HG03045 (cell line): Measurements from ENCODE around the gene NDRG3.

Experiments used
- ATAC-seq: cut with Tn5 transposase; IDR thresholded peaks from one replicate; pipeline ENCODE4 v1.9.1; 2021; ENCODE audit warnings: mild to moderate bottlenecking, moderate library complexity; ENCODE audit not compliant: unreplicated experiment

NDRG3 gene

GRCh38 chr20:36761125-36761524 is 15.2 kb upstream of the NDRG3 start:
- ATAC-seq: no peak

DNA sequence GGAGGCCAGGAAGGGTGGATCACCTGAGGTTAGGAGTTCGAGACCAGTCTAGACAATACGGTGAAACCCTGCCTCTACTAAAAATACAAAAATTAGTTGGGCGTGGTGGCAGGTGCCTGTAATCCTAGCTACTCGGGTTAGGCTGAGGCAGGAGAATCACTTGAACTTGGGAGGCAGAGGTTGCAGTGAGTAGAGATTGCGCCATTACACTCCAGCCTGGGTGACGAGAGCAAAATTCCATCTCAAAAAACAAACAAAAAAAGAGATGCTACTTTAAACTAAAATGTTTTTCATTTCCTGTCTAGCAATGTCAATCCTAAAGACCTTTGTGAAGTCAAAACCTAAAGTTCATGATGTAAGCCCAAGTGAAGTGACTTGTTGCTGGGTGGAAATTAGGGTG is 14.8 kb upstream of the NDRG3 start:
- ATAC-seq: no peak

- ATAC-seq: no peak
Observed at GRCh38 chr20:36758276-36758675, 12.4 kb upstream of the NDRG3 start.

DNA sequence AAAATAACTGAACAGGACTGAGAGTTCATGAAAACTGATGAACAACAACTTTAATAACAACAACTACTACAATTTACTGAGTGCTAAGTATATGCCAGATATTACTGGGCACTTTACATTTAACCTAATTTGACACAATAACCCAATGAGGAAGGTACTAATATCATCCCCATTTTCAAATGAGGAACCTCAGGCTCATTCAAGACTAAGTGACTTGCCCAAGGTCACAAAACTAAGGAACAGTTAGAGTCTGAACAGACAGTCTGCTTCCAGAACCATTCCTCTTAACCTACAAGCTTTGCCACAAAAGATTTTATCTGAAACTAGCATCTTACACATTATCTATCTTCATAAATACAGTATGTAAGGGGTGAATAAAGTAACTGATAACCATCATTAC is 10.6 kb upstream of the NDRG3 start:
- no peak for ATAC-seq

DNA sequence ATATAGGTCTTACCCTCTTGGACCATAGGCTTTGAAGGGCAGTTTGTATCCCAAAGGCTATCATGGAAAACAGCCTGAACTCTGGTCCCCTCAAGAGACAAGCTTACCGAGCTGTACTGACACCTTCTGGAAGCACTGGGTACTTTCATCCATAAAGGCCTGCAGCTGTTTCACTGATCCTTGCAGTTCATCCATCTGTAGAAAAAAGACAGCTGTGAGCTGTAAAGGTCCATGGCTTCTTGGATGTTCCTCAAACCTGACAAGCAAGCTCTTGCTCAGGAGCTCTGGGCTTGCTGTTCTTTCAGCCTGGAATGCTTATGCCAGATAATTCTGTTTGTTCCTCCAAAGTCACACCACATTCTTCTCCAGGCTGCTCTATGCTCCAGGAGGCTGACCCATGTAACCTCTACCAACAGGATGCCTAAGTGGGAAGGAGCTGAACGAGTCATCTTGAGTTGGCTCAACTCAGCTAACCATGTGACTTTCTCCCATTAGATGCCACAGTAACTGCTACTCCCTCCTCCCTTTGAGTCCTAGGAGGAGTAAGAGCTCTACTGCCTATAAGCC is 8.8 kb upstream of the NDRG3 start:
- no peak for ATAC-seq

- no peak for ATAC-seq
Observed at GRCh38 chr20:36752582-36752981, 6.7 kb upstream of the NDRG3 start.

- ATAC-seq: peak; percentile 42
Observed at GRCh38 chr20:36745234-36745926, 510 bp downstream of the NDRG3 start.

DNA sequence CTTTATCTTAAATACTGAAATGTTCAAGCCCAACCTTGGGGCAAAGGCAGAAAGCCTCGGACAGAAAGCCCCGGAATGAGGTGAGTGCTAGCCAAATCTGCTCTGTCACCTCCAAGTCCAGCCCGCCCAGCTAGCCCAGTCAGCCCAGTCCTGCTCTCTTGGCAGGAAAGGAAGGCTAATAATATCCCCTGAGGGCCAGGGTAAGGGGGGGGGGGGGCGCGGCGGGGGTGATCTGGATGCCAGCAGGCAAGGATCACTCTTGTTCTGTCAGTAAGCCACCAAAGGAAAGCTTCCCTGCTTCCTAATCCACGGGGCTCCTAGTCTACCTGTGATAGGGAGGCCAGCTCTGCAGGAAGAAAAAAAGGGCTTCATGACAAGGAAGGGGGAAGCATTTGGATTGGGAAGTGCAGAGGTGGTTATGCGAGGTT is 1.1 kb downstream of the NDRG3 start:
- no peak for ATAC-seq

DNA sequence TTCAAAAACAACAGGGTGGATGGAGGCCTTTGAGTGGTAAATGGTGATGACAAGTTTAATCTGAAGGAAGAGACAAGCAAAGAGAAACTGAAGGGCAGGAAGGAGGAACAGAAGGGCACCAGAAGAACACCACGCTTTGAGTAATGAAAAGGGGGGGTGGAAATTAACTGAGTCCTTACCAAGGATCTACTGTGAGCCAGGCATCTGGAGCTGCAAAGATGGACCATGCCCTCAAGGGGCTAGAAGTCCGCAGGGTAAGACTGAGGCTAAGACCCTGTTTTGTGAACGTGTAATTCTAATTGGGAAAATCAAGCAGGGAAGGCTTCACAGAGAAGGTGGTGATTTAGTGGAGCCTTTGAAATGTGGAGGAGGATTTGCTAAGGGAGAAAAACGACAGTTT is 1.6 kb downstream of the NDRG3 start:
- ATAC-seq: no peak

DNA sequence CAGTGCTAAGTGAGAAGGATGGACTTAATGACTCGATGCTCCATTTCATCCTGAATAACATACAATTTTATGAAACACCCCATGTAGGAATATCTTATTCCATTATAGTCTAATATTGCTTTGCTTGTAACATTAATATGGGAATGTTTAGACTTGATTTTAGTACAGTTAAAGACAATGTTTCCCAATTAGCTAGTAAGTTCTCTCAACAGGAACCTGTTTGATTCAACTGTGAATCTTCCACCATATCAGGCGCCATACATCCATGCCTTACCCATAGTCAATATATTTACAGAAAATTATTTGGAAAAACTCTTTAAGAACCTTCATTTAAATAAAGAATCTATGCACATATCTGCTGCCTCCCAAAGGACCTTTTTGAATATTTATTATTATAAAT is 3.3 kb downstream of the NDRG3 start:
- ATAC-seq: no peak

DNA sequence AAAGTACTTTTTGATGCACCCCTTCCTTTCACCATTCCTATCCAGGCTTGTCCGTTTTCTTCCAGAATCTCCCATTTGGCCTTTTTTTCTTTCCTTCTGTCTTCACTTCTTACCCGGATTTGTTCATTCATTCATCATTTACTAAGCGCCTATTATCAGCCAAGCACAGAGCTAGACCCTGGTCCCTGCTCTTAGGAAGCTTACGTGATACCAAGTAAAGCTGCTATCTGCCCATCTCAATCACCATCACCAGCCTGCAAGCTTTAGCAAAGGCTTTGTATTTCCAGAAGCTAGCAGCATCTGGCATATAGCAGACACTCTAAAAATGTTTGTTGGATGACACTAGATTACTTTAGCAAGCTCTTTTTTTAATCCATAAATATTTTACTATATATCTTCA is 4.8 kb downstream of the NDRG3 start:
- ATAC-seq: no peak

DNA sequence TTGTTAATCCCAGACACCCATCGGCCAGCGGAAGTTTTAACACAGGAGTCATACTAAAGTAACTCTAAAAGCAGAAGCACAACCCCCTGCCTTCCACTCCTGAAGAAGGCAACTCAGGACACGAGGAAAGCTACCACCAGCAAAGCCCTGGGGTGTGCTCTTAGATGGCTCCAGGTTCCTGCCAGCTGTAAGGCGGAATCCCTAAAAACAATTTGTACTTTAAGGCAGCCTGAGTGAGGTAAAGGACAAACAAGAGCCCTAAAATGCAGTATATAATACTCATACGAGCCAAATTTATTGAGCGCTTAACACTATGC is 8.7 kb downstream of the NDRG3 start:
- ATAC-seq: no peak

- no peak for ATAC-seq
Observed at GRCh38 chr20:36736451-36737182, 9.3 kb downstream of the NDRG3 start.

- no peak for ATAC-seq
Observed at GRCh38 chr20:36732456-36732855, 13.4 kb downstream of the NDRG3 start.

- ATAC-seq: no peak
Observed at GRCh38 chr20:36728986-36729385, 16.9 kb downstream of the NDRG3 start.

GRCh38 chr20:36726168-36726567 is 19.7 kb downstream of the NDRG3 start:
- ATAC-seq: no peak

- ATAC-seq: no peak
Observed at GRCh38 chr20:36720510-36720909, 25.4 kb downstream of the NDRG3 start.

DNA sequence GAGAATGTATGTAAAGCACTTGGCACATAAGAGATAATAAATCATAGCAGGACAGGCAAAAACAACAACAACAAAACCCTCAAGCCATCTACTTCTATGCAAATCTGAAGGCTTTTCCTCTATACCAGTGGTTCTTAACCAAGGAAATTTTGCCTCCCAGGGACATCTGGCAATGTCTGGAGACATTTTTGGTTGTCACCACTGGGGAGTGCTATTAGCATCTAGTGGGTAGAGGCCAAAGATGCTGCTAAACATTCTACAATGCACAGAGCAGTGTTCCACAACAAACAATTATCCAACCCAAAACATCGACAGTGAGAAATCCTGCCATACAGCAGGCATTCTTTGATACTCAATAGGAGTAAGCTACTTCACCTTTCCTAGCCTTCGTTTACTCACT is 28.2 kb downstream of the NDRG3 start:
- no peak for ATAC-seq

GRCh38 chr20:36717021-36717420 is 28.9 kb downstream of the NDRG3 start:
- no peak for ATAC-seq

- no peak for ATAC-seq
Observed at GRCh38 chr20:36712775-36713174, 33.1 kb downstream of the NDRG3 start.

GRCh38 chr20:36709126-36709525 is 36.8 kb downstream of the NDRG3 start:
- no peak for ATAC-seq

GRCh38 chr20:36703530-36703929 is 42.4 kb downstream of the NDRG3 start:
- no peak for ATAC-seq
